KMS-11 (cell line): ENCODE measurements around the gene GTF2A1.
"Not testable (repeated sequence)": the region's sequence is repeated elsewhere in the genome, so short reads cannot be mapped to it uniquely, and the experiment has no call there.

Experiments used
- H2AFZ ChIP-seq: fragments of 200-600 bp; sonication (generic); 2 replicates; pipeline ENCODE4 v1.6.1; 2016; ENCODE audit warnings: antibody characterized with exemption, mixed run types, low read depth
- H3K27ac ChIP-seq: fragments of 200-600 bp; sonication (generic); 2 replicates; pipeline ENCODE4 v1.6.1; 2016; ENCODE audit warnings: mild to moderate bottlenecking, mixed run types
- H3K27me3 ChIP-seq: fragments of 200-600 bp; sonication (generic); 2 replicates; pipeline ENCODE4 v1.6.1; 2017; ENCODE audit warnings: mild to moderate bottlenecking, low read depth, mixed run types, moderate library complexity; ENCODE audit not compliant: insufficient read depth
- H3K36me3 ChIP-seq: fragments of 200-600 bp; sonication (generic); 2 replicates; pipeline ENCODE4 v1.6.1; 2017; ENCODE audit warnings: mild to moderate bottlenecking, mixed run types; ENCODE audit not compliant: insufficient read depth
- H3K4me1 ChIP-seq: fragments of 200-600 bp; sonication (generic); 2 replicates; pipeline ENCODE4 v1.6.1; 2016; ENCODE audit warnings: mild to moderate bottlenecking, low read depth, mixed run types; ENCODE audit not compliant: poor library complexity, severe bottlenecking
- H3K4me2 ChIP-seq: fragments of 200-600 bp; sonication (generic); 2 replicates; pipeline ENCODE4 v1.7.0; 2016; ENCODE audit warnings: mild to moderate bottlenecking, mixed run types
- H3K4me3 ChIP-seq: fragments of 200-600 bp; sonication (generic); IDR thresholded peaks from 2 replicates; pipeline ENCODE4 v1.6.1; 2017; ENCODE audit warnings: low read depth, low read length, mixed read lengths; ENCODE audit not compliant: insufficient read depth
- H3K79me2 ChIP-seq: fragments of 200-600 bp; sonication (generic); 2 replicates; pipeline ENCODE4 v1.6.1; 2016; ENCODE audit warnings: low read depth, mixed run types; ENCODE audit not compliant: insufficient read depth
- H3K9ac ChIP-seq: fragments of 200-600 bp; sonication (generic); 2 replicates; pipeline ENCODE4 v1.6.1; 2016; ENCODE audit warnings: mild to moderate bottlenecking, mixed run types
- H4K20me1 ChIP-seq: fragments of 200-600 bp; sonication (generic); 2 replicates; pipeline ENCODE4 v1.6.1; 2016; ENCODE audit warnings: mild to moderate bottlenecking, mixed run types; ENCODE audit not compliant: insufficient read depth
- CTCF ChIP-seq: fragments of 200-600 bp; sonication (generic); conservative IDR thresholded peaks from 2 replicates; pipeline ENCODE4 v1.6.1; 2017; ENCODE audit warnings: low read depth, mild to moderate bottlenecking, antibody characterized with exemption, low read length, moderate library complexity, mixed read lengths

GTF2A1 gene

DNA sequence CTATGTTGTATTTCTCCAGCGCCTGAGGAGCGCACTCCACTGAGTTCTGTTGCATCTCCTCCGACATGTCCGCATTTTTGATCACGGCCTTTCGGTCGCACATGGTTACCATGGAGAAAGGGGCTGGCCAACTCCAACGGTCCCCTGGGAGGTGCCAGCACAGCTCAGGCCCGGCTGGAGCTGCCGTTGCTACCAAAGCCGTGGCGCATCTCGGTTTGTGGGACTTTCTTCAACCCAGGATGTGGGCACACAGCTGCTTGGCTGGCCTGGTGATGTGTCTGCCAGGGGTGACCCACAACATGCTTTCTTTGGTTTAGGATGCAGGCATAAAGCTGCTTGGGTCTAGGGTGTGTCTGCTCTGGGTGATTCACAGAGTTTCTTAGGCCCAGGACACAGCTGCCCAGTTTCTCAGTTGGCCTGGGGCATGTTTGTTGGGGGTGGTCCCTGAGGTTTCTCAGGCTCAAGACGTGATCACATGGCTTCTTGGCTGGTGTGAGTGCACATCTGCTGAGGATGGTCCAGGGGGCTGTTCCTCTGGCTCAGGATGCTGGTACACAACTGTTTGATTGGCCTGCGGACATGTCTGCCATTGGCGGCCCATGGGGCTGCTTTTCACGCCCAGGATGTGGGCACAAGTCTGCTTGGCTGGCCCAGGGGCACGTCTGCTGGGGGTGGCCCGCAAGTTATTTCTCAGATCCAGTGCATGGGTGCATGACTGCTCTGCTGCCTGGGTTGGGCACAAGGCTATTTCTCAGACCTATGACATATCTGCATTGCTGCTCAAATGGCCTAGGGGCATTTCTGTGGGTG, 25.9 kb upstream of the GTF2A1 start:
- Histone ChIP-seq H3K79me2 (no peaks in the 10 kb centered on the region), H3K4me1 (no peaks in the 10 kb centered on the region), H2AFZ (no peak overlapping the region), H3K36me3 (no peaks in the 10 kb centered on the region), H3K9ac (no peak overlapping the region), H3K27me3 (no peaks in the 10 kb centered on the region), H3K27ac (no peak overlapping the region), H3K4me3 (no peak overlapping the region), H3K4me2 (no peak overlapping the region), H4K20me1 (no peaks in the 10 kb centered on the region)
- no peak for TF ChIP-seq CTCF

DNA sequence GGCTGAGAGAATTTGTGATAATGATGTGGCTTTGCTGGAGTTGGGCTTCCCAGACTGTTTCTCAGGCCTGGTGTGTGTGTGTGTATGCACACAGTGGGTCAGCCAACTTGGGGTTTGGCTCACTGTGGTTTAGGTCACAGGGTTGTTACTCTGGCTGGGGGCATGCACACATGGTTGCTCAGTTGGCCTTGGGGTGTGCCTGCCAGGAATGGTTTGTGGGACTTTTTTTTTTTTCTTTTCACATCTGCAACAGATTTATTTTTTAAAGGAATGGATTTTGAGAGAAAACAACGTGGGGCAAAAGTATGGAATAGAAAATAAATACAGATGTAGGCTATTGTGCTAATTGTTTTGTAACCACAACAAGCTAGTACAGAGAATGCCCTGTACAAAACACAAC, 25.0 kb upstream of the GTF2A1 start:
- H3K4me1 ChIP-seq, result no peaks in the 10 kb centered on the region
- H4K20me1 ChIP-seq, result no peaks in the 10 kb centered on the region
- H3K27ac ChIP-seq, result no peak overlapping the region
- no peak overlapping the region for H3K4me2 ChIP-seq
- H3K36me3 ChIP-seq, result no peaks in the 10 kb centered on the region
- no peaks in the 10 kb centered on the region for H3K27me3 ChIP-seq
- no peak overlapping the region for H3K4me3 ChIP-seq
- TF ChIP-seq CTCF, result no peak
- H2AFZ ChIP-seq, result no peak overlapping the region
- H3K9ac ChIP-seq, result no peak overlapping the region
- no peaks in the 10 kb centered on the region for H3K79me2 ChIP-seq

DNA sequence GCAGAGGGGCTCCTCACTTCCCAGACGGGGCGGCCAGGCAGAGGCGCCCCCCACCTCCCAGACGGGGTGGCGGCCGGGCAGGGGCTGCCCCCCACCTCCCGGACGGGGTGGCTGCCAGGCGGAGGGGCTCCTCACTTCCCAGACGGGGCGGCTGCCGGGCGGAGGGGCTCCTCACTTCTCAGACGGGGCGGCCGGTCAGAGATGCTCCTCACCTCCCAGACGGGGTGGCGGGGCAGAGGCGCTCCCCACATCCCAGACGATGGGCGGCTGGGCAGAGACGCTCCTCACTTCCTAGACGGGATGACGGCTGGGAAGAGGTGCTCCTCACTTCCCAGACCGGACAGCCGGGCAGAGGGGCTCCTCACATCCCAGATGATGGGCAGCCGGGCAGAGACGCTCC, 23.7 kb upstream of the GTF2A1 start:
- H3K4me3 ChIP-seq, H3K9ac ChIP-seq: not testable (repeated sequence)

GRCh38 chr14:81243499-81243898, 22.7 kb upstream of the GTF2A1 start:
- Histone ChIP-seq H3K9ac (no peak overlapping the region), H2AFZ (no peak overlapping the region), H3K27me3 (no peaks in the 10 kb centered on the region), H3K4me3 (no peak overlapping the region), H3K4me2 (no peak overlapping the region), H3K79me2 (no peaks in the 10 kb centered on the region), H3K4me1 (no peaks in the 10 kb centered on the region), H3K36me3 (no peaks in the 10 kb centered on the region), H4K20me1 (no peaks in the 10 kb centered on the region), H3K27ac (no peak overlapping the region)
- no peak for TF ChIP-seq CTCF

More for the DNA sequence above, 23.7 kb upstream of the GTF2A1 start:
- not testable (repeated sequence) for H4K20me1 ChIP-seq, H2AFZ ChIP-seq, H3K79me2 ChIP-seq, H3K27ac ChIP-seq, H3K36me3 ChIP-seq, H3K4me2 ChIP-seq, H3K4me1 ChIP-seq, H3K27me3 ChIP-seq

- H3K79me2 ChIP-seq, H3K27me3 ChIP-seq, H3K4me3 ChIP-seq, H4K20me1 ChIP-seq, H3K4me2 ChIP-seq, H3K27ac ChIP-seq, H3K4me1 ChIP-seq, H2AFZ ChIP-seq, H3K9ac ChIP-seq, H3K36me3 ChIP-seq: not testable (repeated sequence)
Observed at GRCh38 chr14:81236849-81237248, 16.1 kb upstream of the GTF2A1 start.
